Thyroid gland (tissue), 4 donors: ENCODE data around the gene PILRA.

Experiments used
- POLR2A ChIP-seq, 2 donors: fragments of 450-650 bp; IDR thresholded peaks; one replicate each; pipeline ENCODE4 v1.6.1; 2017; ENCODE audit warnings: antibody characterized with exemption in 2 of 2, mild to moderate bottlenecking in 2 of 2, moderate library complexity in 1 of 2
- TF ChIP-seq, protein P1 (sequence below), 6 experiments: fragments of 200-600 bp in 3 of 6; fragments of 450-650 bp in 3 of 6; sonication (generic) in 3 of 6; IDR thresholded peaks; one replicate each; pipeline ENCODE4 v1.5.1; 2016 to 2019; ENCODE audit warnings: antibody characterized with exemption in 6 of 6, mild to moderate bottlenecking in 2 of 6, inconsistent platforms in 1 of 6, moderate library complexity in 1 of 6

DNA sequence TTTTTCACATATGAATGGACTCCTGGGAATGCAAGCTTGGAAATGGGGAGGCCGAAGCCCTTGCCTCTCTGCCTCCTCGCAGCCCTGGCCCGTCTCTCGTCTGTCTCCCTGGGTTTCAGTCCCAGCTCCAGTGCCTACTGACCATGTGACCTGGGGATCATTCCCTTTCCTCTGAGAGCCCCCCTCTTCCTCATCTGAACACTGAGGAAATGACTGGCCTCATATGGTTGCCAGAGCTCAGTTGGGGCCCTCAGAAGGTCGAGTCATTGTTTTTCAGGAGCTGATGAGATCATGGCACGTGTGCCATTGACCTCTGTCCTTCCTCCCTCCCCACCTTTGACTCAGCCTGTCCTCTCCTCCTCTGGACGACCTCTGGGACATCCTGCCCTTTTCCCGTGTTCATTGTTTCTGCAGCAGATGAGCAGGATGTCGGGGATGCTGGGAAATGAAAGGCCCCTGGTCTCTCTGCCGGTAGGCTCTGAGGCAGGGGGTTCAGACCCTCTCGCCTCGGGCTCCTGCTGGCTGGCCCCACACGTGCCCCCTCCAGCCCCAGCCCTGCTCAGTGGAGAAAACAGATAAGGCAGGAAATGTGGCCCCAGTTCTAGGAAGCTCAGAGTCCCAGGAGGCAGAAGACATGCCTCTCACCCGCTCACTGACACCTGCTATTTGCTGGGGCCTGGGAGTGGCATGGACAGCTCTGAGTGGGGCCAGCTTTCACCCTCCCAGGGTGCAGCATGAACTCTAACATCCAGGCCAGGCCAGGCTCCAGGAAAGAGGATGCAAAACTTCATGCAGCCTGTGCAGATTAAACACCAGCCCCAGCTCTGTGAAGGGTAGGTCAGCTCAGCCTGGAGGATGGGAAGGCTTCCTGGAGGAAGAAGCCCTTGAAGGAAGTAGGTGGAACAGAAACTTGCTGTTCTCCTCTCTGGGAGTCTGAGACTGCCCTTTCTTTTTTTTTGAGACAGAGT lies 71.3 kb downstream of the PILRA start:
- TF ChIP-seq, protein P1, sequence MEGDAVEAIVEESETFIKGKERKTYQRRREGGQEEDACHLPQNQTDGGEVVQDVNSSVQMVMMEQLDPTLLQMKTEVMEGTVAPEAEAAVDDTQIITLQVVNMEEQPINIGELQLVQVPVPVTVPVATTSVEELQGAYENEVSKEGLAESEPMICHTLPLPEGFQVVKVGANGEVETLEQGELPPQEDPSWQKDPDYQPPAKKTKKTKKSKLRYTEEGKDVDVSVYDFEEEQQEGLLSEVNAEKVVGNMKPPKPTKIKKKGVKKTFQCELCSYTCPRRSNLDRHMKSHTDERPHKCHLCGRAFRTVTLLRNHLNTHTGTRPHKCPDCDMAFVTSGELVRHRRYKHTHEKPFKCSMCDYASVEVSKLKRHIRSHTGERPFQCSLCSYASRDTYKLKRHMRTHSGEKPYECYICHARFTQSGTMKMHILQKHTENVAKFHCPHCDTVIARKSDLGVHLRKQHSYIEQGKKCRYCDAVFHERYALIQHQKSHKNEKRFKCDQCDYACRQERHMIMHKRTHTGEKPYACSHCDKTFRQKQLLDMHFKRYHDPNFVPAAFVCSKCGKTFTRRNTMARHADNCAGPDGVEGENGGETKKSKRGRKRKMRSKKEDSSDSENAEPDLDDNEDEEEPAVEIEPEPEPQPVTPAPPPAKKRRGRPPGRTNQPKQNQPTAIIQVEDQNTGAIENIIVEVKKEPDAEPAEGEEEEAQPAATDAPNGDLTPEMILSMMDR (IDR thresholded peaks at IDR 0.05): no peak
- no peak for TF ChIP-seq POLR2A (IDR thresholded peaks at IDR 0.05)
